ENCODE results near the gene C10orf90.
"Not testable (repeated sequence)": the region's sequence is repeated elsewhere in the genome, so short reads cannot be mapped to it uniquely, and the experiment has no call there.

C10orf90 gene

GRCh38 chr10:126390324-126390723, 280.2 kb downstream of the C10orf90 start:
- no peak for DNase-seq (ENCODE audit: low spot score)

GRCh38 chr10:126387931-126388911, 282.3 kb downstream of the C10orf90 start, which contains the start of gene ADAM12:
ADAM12 (minus strand) TSS chr10:126388477; CDS start chr10:126388145, 332 bp downstream.
- peak; percentile 60 for DNase-seq (ENCODE audit: low spot score)

- peak; percentile 82 for DNase-seq (ENCODE audit: low spot score)
Measured at GRCh38 chr10:126387041-126387921, 283.2 kb downstream of the C10orf90 start.

GRCh38 chr10:126384269-126384873, 286.1 kb downstream of the C10orf90 start:
- DNase-seq (ENCODE audit: low spot score) = no peak

- no peak for DNase-seq (ENCODE audit: low spot score)
Measured at GRCh38 chr10:126380352-126381076, 290.0 kb downstream of the C10orf90 start.

GRCh38 chr10:126379166-126379565, 291.3 kb downstream of the C10orf90 start:
- DNase-seq (ENCODE audit: low spot score) = not testable (repeated sequence)

- DNase-seq (ENCODE audit: low spot score) = no peak
Measured at GRCh38 chr10:126376956-126377355, 293.5 kb downstream of the C10orf90 start.

GRCh38 chr10:126375926-126376554, 294.5 kb downstream of the C10orf90 start:
- no peak for DNase-seq (ENCODE audit: low spot score)

- DNase-seq (ENCODE audit: low spot score) = no peak
Measured at GRCh38 chr10:126375299-126375698, 295.2 kb downstream of the C10orf90 start.
